ENCODE data around the gene PRDM16. TPM values are rescaled to one million over a fixed set of nuclear protein-coding genes. Genes with fewer than 3 reads are reported as not detected.

The PRDM16 gene
- total and polyA plus RNA-seq, 2 experiments from 2014 or later, result 0.14 to 0.16 TPM

DNA sequence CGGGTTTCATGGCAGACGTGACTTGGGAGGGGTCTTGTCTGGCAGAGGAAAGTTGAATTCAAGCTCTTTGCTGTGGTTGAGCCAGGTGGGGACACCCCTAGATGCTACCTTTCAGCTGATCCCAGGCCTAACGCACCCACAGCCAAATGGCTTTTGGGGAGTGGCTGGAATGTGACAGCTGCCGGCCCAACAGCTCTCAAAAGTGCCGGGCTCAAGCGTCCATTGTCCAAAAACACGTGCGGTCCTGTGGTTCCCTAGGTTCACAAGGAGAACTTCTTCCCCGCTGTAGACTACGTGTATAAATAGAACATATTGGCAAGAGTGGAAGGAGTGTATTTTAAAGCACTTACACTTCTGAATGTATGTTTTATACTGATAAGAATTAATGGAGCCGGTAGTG, 298.4 kb downstream of the PRDM16 start:
- peaks cover 4% of the 10 kb centered on the region; the same call in 1 of the 2 replicates for H3K4me1 ChIP-seq (ENCODE audit: insufficient read depth)
- no peak overlapping the region for H3K27ac Mint-ChIP-seq
- no peaks in the 10 kb centered on the region for H4K20me1 ChIP-seq (replicated peaks; ENCODE audit: insufficient read depth)
- no peaks in the 10 kb centered on the region for H3K27me3 ChIP-seq (ENCODE audit: insufficient read depth)
- DNase-seq (ENCODE audit: low spot score) (no peak), ATAC-seq (no peak)
- no peaks in the 10 kb centered on the region for H3K9me2 ChIP-seq (ENCODE audit: insufficient read depth)
- no peaks in the 10 kb centered on the region for H3K36me3 ChIP-seq (ENCODE audit: insufficient read depth)
- H3K4me1 Mint-ChIP-seq, result peaks cover 20% of the 10 kb centered on the region
- H3K27me3 Mint-ChIP-seq (ENCODE audit: insufficient read depth, low read depth, poor library complexity), result peaks cover 2% of the 10 kb centered on the region
- H3K79me2 ChIP-seq (replicated peaks; ENCODE audit: insufficient read depth), result no peaks in the 10 kb centered on the region
- H3K4me3 Mint-ChIP-seq, result no peak overlapping the region
- no peaks in the 10 kb centered on the region for H3K36me3 Mint-ChIP-seq (ENCODE audit: low read depth)
- H2AFZ ChIP-seq, result no peak overlapping the region
- no peaks in the 10 kb centered on the region for H3F3A ChIP-seq (replicated peaks; ENCODE audit: low read depth)
- H3K9me3 Mint-ChIP-seq, result no peaks in the 10 kb centered on the region; the same call in 2 of the 3 replicates
- no peak overlapping the region for H3K27ac ChIP-seq (ENCODE audit: low read depth)
- TF ChIP-seq CREB1 (CRISPR knock-in tag; IDR thresholded peaks at IDR 0.05; ENCODE audit: low read depth) (no peak), ETS1 (IDR thresholded peaks at IDR 0.05) (no peak), STAT1 (IDR thresholded peaks at IDR 0.05; ENCODE audit: unreplicated experiment) (no peak), EZH2phosphoT487 (IDR thresholded peaks at IDR 0.05; ENCODE audit: unreplicated experiment) (no peak), EZH2 (IDR thresholded peaks at IDR 0.05; ENCODE audit: low read depth, unreplicated experiment) (no peak), ZNF114 (CRISPR knock-in tag; IDR thresholded peaks at IDR 0.05) (no peak), CTCF (conservative IDR thresholded peaks at IDR 0.05; ENCODE audit: low read depth in 2 of 2) (no peak), POLR2AphosphoS5 (IDR thresholded peaks at IDR 0.05; ENCODE audit: low read depth) (no peak), ZNF331 (CRISPR knock-in tag; IDR thresholded peaks at IDR 0.05; ENCODE audit: low read depth) (no peak), JUNB (IDR thresholded peaks at IDR 0.05; ENCODE audit: unreplicated experiment) (no peak), REST (IDR thresholded peaks at IDR 0.05; ENCODE audit: unreplicated experiment) (no peak), NANOG (IDR thresholded peaks at IDR 0.05; ENCODE audit: borderline replicate concordance) (no peak)
- TF ChIP-seq, protein P1, sequence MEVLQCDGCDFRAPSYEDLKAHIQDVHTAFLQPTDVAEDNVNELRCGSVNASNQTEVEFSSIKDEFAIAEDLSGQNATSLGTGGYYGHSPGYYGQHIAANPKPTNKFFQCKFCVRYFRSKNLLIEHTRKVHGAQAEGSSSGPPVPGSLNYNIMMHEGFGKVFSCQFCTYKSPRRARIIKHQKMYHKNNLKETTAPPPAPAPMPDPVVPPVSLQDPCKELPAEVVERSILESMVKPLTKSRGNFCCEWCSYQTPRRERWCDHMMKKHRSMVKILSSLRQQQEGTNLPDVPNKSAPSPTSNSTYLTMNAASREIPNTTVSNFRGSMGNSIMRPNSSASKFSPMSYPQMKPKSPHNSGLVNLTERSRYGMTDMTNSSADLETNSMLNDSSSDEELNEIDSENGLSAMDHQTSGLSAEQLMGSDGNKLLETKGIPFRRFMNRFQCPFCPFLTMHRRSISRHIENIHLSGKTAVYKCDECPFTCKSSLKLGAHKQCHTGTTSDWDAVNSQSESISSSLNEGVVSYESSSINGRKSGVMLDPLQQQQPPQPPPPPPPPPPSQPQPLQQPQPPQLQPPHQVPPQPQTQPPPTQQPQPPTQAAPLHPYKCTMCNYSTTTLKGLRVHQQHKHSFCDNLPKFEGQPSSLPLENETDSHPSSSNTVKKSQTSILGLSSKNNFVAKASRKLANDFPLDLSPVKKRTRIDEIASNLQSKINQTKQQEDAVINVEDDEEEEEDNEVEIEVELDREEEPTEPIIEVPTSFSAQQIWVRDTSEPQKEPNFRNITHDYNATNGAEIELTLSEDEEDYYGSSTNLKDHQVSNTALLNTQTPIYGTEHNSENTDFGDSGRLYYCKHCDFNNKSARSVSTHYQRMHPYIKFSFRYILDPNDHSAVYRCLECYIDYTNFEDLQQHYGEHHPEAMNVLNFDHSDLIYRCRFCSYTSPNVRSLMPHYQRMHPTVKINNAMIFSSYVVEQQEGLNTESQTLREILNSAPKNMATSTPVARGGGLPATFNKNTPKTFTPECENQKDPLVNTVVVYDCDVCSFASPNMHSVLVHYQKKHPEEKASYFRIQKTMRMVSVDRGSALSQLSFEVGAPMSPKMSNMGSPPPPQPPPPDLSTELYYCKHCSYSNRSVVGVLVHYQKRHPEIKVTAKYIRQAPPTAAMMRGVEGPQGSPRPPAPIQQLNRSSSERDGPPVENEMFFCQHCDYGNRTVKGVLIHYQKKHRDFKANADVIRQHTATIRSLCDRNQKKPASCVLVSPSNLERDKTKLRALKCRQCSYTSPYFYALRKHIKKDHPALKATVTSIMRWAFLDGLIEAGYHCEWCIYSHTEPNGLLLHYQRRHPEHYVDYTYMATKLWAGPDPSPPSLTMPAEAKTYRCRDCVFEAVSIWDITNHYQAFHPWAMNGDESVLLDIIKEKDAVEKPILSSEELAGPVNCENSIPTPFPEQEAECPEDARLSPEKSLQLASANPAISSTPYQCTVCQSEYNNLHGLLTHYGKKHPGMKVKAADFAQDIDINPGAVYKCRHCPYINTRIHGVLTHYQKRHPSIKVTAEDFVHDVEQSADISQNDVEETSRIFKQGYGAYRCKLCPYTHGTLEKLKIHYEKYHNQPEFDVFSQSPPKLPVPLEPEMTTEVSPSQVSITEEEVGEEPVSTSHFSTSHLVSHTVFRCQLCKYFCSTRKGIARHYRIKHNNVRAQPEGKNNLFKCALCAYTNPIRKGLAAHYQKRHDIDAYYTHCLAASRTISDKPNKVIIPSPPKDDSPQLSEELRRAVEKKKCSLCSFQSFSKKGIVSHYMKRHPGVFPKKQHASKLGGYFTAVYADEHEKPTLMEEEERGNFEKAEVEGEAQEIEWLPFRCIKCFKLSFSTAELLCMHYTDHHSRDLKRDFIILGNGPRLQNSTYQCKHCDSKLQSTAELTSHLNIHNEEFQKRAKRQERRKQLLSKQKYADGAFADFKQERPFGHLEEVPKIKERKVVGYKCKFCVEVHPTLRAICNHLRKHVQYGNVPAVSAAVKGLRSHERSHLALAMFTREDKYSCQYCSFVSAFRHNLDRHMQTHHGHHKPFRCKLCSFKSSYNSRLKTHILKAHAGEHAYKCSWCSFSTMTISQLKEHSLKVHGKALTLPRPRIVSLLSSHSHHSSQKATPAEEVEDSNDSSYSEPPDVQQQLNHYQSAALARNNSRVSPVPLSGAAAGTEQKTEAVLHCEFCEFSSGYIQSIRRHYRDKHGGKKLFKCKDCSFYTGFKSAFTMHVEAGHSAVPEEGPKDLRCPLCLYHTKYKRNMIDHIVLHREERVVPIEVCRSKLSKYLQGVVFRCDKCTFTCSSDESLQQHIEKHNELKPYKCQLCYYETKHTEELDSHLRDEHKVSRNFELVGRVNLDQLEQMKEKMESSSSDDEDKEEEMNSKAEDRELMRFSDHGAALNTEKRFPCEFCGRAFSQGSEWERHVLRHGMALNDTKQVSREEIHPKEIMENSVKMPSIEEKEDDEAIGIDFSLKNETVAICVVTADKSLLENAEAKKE (CRISPR knock-in tag; IDR thresholded peaks at IDR 0.05), result no peak
- H3K4me3 ChIP-seq, result no peak overlapping the region
- no peak overlapping the region for H3K4me2 ChIP-seq

Data from GM23338 (cell line).